ENCODE results near the gene ARMC7. TPM values are rescaled to one million over a fixed set of nuclear protein-coding genes. Genes with fewer than 3 reads are reported as not detected.
A peak's percentile ranks its signal among the peaks of the same experiment; 100 is the strongest.

ARMC7 gene
- total RNA-seq, 2 experiments from 2014 or later: 6.7 to 7.7 TPM

DNA sequence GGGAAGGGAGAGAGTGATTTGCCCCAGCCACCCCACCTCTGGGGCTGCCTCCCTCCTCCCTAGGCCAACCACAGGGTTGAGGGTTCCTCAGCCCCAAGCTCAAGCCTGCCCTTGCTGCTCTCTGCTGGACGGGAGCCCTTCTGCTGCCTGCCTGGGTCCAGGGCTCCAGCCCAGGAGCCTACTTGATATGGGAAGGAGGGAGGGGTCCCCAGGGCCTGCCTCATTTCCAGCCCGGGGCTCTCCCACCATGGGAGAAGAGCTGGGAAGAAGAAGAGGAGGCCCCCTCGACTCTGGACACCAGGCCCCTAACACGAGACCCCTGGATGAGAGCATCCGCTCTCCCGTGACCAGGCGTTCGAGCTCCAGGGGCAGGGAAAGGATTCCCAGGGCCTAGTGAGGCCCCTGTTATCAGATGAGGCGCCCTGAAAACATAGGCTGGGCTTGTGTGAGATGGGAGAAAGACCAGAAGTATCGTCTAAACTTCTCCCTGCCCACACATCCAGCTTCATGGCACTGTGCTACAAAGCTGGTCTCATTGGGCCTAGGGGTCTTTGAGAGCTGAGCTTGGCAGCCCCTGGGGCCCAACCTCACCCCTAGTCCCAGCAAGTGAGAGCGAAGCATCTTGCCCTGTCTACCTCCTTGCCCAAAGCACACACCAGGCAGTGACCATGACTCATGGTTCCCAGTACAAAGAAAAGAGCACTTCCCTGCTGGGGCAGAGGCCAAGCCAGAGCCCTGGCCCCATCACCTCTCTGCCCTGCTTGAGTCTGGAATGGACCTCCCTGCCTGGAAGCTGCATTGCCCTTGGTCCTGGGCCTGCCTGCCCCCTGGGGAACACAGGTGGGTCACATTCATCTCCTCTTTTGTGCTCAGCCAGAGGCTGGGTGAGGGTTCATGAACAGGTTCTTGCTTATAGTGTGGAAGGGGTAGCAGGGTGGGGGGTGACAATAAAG, 21.0 kb upstream of the ARMC7 start:
- intact Hi-C loops (cut with DNase I, micrococcal nuclease): loop anchor here in 1 of 2 experiments (1.0 kb wide), 1 partner anchor 21 kb away; the partner anchor contains the start of gene ARMC7
- Mint-ChIP-seq H3K27me3 (no peaks in the 10 kb centered on the region), H3K36me3 (ENCODE audit: low read depth) (no peaks in the 10 kb centered on the region), H3K27ac (peak overlapping the region; percentile 30), H3K9me3 (ENCODE audit: low read depth) (no peaks in the 10 kb centered on the region), H3K4me3 (peak overlapping the region; percentile 71), H3K4me1 (peaks cover 49% of the 10 kb centered on the region)
- DNase-seq: peak; percentile 39
- ATAC-seq: peak; percentile 65
- CTCF ChIA-PET: interaction anchor here (0.6 to 2.2 kb wide), 8 partner anchors 16 to 127 kb away, joined by 3 to 7 read pairs (median 3); partner anchors contain the start of gene ARMC7
- POLR2A ChIA-PET: interaction anchor here (0.8 kb wide), 1 partner anchor 13 kb away, joined by 6 read pairs; no protein-coding TSS in a partner anchor

DNA sequence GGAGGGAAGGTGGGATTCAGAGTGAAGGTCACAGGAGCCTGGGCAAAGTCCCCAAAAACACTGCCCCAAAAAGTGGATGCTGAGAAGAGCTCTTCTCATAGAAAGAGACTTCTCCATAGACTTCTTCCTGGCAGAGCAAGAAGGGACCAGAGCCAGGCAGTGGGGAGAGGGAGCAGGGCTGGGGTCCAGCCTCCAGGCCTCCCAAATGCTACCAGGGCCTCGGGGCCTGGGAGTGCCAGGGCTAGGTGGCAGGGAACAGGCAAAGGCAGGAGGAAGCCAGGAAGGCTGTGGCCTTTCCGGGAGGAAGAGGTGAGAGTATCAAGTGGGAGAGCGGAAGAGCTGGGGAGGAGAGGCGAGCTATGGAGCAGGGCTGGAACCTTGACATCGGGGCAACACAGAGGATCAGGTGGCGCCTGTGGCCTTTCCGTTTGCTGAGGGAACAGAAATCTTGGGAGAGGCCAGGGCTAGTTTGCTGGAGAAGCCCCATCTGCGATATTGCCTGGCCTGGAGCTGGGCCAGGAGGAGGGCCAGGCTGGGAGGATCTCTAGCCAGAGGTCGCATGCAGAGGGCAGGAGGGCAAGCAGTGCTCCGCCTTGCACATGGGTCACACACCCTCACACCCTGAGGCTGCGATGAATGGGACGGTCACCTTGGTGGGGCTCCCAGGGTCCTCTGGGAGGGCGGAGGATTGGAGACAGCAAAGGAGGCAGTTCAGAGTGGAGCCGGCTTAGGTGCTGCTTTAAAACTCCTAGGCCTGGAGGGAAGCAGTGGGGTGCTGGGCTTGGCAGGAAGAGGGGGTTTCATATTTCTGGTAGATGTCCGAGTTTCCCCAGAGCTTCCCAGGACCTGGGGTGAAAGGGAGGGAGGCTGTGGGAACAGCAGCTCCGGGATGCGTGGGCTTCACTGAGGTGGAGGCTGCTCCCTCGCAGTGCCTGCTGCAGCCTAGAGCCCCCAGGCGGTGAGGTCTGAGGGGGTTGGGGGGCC, 18.6 kb upstream of the ARMC7 start:
- Mint-ChIP-seq H3K4me1 (peaks cover 41% of the 10 kb centered on the region), H3K27me3 (no peaks in the 10 kb centered on the region), H3K4me3 (no peak overlapping the region), H3K9me3 (ENCODE audit: low read depth) (no peaks in the 10 kb centered on the region), H3K27ac (no peak overlapping the region), H3K36me3 (ENCODE audit: low read depth) (no peaks in the 10 kb centered on the region)
- POLR2A ChIA-PET: interaction anchor here (0.6 kb wide), 3 partner anchors 9 to 30 kb away, joined by 3 read pairs; no protein-coding TSS in a partner anchor
- intact Hi-C loops (cut with DNase I, micrococcal nuclease): no loop called here
- CTCF ChIA-PET: interaction anchor here (0.6 to 1.1 kb wide), 4 partner anchors 10 to 342 kb away, joined by 3 to 6 read pairs (median 3); no protein-coding TSS in a partner anchor
- no peak for ATAC-seq
- DNase-seq: no peak

DNA sequence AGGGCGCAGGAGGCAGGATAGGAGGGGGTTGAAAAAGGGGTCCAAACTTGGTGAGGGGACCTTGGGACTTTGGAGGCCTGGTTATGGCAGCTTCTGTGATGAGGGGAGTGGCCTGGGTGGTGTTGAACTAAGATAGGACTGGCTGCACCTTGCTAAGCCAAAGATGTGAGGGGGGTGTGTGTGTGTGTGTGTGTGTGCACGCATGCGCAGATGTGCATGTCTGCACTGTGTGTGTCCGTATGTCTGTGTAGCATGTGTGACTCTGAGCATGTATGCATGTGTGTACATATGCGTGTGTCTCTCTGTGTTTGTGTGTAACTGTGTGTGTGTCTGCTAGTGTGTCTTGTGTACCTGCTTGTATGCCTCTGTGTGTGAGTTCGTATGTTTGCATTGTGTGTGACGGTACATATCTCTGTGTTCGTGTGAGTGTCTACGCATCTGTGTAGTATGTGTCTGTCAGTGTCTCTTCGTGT, 17.9 kb upstream of the ARMC7 start:
- Mint-ChIP-seq H3K9me3 (ENCODE audit: low read depth) (no peaks in the 10 kb centered on the region), H3K27ac (no peak overlapping the region)
- POLR2A ChIA-PET: interaction anchor here (0.6 kb wide), 1 partner anchor 10 kb away, joined by 3 read pairs; no protein-coding TSS in a partner anchor

DNA sequence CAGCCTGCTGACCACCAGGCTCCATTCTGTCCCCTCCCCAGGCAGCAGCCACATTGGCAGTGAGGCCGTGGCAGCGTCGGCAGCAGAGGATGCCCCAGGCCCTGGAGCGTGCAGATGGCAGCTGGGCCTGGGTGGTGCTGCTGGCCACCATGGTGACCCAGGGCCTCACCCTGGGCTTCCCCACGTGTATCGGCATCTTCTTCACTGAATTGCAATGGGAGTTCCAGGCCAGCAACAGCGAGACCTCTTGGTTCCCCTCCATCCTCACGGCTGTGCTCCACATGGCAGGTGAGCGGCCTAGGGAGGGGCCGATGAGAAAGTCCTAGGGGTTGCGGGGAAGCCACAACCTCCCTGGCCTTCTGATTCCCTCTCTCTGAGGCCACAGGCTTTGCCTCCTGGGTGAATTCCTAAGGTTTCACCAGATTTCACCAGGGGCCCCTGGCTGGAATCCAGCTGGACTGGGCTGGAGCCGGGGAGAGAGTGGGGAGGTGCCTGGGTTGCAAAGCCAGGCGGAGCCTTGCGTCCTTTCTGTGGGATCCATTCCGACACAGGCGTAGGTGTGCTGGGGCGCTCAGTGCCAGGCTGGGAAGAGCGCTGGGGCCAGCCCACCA, 16.1 kb upstream of the ARMC7 start:
- Mint-ChIP-seq H3K27ac (no peak overlapping the region), H3K4me3 (no peak overlapping the region), H3K27me3 (no peaks in the 10 kb centered on the region), H3K36me3 (ENCODE audit: low read depth) (no peaks in the 10 kb centered on the region), H3K4me1 (peaks cover 25% of the 10 kb centered on the region), H3K9me3 (ENCODE audit: low read depth) (no peaks in the 10 kb centered on the region)
- CTCF ChIA-PET: no interaction called here
- ATAC-seq (no peak), DNase-seq (no peak)
- intact Hi-C loops (cut with DNase I, micrococcal nuclease): no loop called here
- POLR2A ChIA-PET: no interaction called here

More for the DNA sequence above, 17.9 kb upstream of the ARMC7 start:
- Mint-ChIP-seq H3K36me3 (ENCODE audit: low read depth) (no peaks in the 10 kb centered on the region), H3K4me1 (peaks cover 36% of the 10 kb centered on the region), H3K4me3 (no peak overlapping the region), H3K27me3 (no peaks in the 10 kb centered on the region)
- CTCF ChIA-PET: interaction anchor here (0.6 to 1.1 kb wide), 3 partner anchors 22 to 343 kb away, joined by 3 to 4 read pairs (median 3); no protein-coding TSS in a partner anchor
- intact Hi-C loops (cut with DNase I, micrococcal nuclease): no loop called here
- no peak for DNase-seq
- no peak for ATAC-seq

DNA sequence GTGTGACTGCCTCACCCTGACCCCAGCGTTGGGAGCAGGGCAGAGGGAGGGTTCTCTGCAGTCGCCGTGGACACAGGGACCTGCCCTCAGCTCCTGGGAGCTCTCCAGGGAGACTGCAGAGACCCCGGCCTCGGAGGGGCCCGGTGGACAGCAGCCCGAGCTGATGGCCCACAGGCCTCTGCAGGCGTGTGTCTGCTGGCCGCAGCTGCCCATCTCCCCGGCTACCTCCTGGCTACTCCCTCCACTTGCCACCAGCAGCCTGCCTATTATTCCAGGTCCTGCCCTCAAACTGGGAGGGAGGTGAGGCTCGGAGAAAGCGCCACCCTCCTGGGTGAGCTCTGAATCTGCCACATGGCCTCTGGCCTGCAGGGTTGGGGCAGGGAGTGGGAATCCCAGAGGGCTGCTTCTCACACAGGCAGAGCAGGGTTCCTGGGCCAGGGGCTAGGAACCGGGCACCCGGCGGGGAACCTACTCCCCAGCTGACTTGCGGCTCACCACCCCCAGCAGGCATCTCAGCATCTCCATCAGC, 14.8 kb upstream of the ARMC7 start:
- H3K4me3 Mint-ChIP-seq: no peak overlapping the region
- no peaks in the 10 kb centered on the region for H3K9me3 Mint-ChIP-seq (ENCODE audit: low read depth)
- POLR2A ChIA-PET: no interaction called here

DNA sequence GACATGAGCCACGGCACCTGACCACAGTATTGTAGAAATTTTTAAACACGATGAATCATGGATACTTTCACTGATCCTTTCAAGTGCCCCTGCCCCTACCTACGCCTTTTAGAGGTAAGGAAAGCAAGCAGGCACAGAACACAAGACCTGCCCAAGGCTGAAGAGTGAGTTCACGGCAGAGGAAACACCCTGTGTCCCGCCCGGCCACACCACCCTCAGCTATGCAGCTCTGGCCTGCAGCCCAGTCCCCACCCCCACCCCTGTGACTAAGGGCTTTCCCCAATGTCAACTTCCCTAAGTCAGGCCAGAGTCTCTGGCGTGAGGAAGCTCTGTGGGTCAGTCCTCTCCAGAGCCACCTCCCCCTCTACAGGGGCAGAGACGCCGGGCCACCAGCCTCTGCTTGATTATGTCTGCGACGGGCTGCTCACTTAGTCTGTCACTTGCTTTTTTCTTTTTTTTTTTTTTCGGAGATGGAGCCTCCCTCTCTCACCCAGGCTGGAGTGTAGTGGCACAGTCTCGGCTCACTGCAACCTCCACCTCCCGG, 13.6 kb upstream of the ARMC7 start:
- DNase-seq (no peak), ATAC-seq (no peak)
- Mint-ChIP-seq H3K27ac (no peak overlapping the region), H3K4me1 (peaks cover 8% of the 10 kb centered on the region), H3K36me3 (ENCODE audit: low read depth) (no peaks in the 10 kb centered on the region), H3K27me3 (no peaks in the 10 kb centered on the region), H3K9me3 (ENCODE audit: low read depth) (no peaks in the 10 kb centered on the region), H3K4me3 (no peak overlapping the region)
- intact Hi-C loops (cut with DNase I, micrococcal nuclease): no loop called here
- CTCF ChIA-PET: no interaction called here
- POLR2A ChIA-PET: no interaction called here

More for the DNA sequence above, 14.8 kb upstream of the ARMC7 start:
- H3K4me1 Mint-ChIP-seq: peaks cover 13% of the 10 kb centered on the region
- no peak for DNase-seq
- no peak for ATAC-seq
- CTCF ChIA-PET: interaction anchor here (0.7 to 1.0 kb wide), 2 partner anchors 11 to 19 kb away, joined by 3 to 6 read pairs; no protein-coding TSS in a partner anchor
- intact Hi-C loops (cut with DNase I, micrococcal nuclease): no loop called here
- H3K27me3 Mint-ChIP-seq: no peaks in the 10 kb centered on the region
- no peaks in the 10 kb centered on the region for H3K36me3 Mint-ChIP-seq (ENCODE audit: low read depth)
- H3K27ac Mint-ChIP-seq: no peak overlapping the region

DNA sequence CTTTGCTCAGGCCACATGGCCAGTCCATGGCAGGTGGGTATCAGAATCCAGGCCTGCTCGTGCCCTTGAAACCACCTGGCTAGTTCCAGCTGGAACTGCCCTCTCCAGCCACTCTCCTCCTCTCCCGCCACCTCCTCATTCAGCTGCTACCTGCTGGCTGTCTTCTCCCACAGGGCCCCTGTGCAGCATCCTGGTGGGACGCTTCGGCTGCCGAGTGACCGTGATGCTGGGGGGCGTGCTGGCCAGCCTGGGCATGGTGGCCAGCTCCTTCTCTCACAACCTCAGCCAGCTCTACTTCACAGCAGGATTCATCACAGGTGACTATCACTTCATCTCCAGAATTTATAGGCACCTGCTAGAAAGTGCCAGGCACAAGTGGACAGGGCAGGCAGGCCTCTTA, 11.9 kb upstream of the ARMC7 start:
- no peaks in the 10 kb centered on the region for H3K36me3 Mint-ChIP-seq (ENCODE audit: low read depth)
- ChIA-PET POLR2A (no interaction called here), CTCF (interaction anchor here (0.9 to 1.4 kb wide), 2 partner anchors 8 to 16 kb away, joined by 3 to 6 read pairs; no protein-coding TSS in a partner anchor)
- no peaks in the 10 kb centered on the region for H3K9me3 Mint-ChIP-seq (ENCODE audit: low read depth)
- H3K4me3 Mint-ChIP-seq: no peak overlapping the region
- DNase-seq: no peak
- no peak overlapping the region for H3K27ac Mint-ChIP-seq
- intact Hi-C loops (cut with DNase I, micrococcal nuclease): no loop called here
- no peak for ATAC-seq
- H3K27me3 Mint-ChIP-seq: no peaks in the 10 kb centered on the region
- peaks cover 3% of the 10 kb centered on the region for H3K4me1 Mint-ChIP-seq

DNA sequence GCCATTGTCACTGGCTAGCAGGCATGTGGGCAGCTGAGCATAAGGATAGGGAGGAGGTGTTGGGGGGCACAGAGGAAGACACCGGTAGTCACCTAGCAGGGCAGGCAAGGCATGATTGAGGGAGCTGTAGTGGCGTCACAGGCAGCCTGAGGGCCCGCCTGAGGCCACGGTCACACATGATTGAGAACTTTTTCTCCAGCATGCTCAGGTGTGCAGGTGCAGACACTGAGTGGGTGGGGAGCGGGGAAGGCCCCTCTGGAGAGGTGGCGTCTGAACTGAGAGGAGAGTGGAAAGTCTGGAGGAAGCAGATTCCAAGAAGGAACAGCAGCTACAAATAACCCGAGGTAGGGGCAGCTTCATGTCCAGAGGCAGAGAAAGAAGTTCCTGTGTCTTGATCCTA, 10.9 kb upstream of the ARMC7 start:
- DNase-seq (no peak), ATAC-seq (no peak)
- Mint-ChIP-seq H3K9me3 (ENCODE audit: low read depth) (no peaks in the 10 kb centered on the region), H3K36me3 (ENCODE audit: low read depth) (no peaks in the 10 kb centered on the region), H3K4me3 (no peak overlapping the region), H3K27me3 (no peaks in the 10 kb centered on the region), H3K4me1 (peaks cover 3% of the 10 kb centered on the region), H3K27ac (no peak overlapping the region)
- ChIA-PET POLR2A (interaction anchor here (1.1 kb wide), 1 partner anchor 11 kb away, joined by 4 read pairs; no protein-coding TSS in a partner anchor), CTCF (interaction anchor here (1.4 kb wide), 1 partner anchor 15 kb away, joined by 6 read pairs; no protein-coding TSS in a partner anchor)
- intact Hi-C loops (cut with DNase I, micrococcal nuclease): no loop called here

DNA sequence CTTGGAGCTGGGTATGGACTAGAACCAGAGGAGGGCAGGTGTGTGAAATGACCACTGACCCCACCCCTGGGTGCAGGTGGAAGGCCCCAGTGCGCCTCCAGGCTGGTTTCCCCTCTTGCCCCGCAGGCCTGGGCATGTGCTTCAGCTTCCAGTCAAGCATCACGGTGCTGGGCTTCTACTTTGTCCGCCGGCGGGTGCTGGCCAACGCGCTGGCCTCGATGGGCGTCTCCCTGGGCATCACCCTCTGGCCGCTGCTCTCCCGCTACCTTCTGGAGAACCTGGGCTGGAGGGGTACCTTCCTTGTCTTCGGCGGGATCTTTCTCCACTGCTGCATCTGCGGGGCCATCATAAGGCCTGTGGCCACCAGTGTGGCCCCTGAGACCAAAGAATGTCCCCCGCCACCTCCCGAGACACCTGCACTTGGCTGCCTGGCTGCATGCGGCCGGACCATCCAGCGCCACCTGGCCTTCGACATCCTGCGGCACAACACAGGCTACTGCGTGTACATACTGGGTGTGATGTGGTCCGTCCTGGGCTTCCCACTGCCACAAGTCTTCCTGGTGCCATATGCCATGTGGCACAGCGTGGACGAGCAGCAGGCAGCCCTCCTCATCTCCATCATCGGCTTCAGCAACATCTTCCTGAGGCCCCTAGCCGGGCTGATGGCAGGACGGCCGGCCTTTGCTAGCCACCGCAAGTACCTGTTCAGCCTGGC, 9.7 kb upstream of the ARMC7 start:
- DNase-seq (no peak), ATAC-seq (no peak)
- Mint-ChIP-seq H3K9me3 (ENCODE audit: low read depth) (no peaks in the 10 kb centered on the region), H3K4me1 (peaks cover 3% of the 10 kb centered on the region), H3K4me3 (no peak overlapping the region), H3K27ac (no peak overlapping the region), H3K27me3 (no peaks in the 10 kb centered on the region), H3K36me3 (ENCODE audit: low read depth) (no peaks in the 10 kb centered on the region)
- POLR2A ChIA-PET: interaction anchor here (1.1 kb wide), 1 partner anchor 9 kb away, joined by 4 read pairs; no protein-coding TSS in a partner anchor
- intact Hi-C loops (cut with DNase I, micrococcal nuclease): no loop called here
- CTCF ChIA-PET: interaction anchor here (0.6 kb wide), 1 partner anchor 58 kb away, joined by 3 read pairs; no protein-coding TSS in a partner anchor

DNA sequence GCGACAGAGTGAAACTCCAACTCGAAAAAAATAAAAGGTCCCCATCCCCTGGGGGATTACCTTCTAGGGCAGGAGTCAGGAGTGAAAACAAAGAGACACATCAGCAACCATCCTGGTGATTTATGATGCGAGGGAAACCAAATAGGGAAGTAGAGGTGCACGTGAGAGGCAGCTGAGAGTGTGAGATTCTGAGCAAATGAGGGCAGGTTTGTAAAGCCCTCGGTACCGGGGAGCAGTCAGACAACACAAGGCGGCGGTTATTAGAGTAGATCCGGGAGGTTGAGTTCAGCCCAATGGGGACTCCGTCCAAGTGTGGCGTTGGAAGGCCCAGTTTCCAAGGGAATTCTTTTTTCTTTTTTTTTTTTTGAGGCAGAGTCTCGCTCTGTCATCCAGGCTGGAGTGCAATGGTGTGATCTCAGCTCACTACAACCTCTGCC, 7.4 kb upstream of the ARMC7 start:
- CTCF ChIA-PET: interaction anchor here (1.1 to 5.3 kb wide), 2 partner anchors 12 to 29 kb away, joined by 3 to 47 read pairs; no protein-coding TSS in a partner anchor
- intact Hi-C loops (cut with DNase I, micrococcal nuclease): no loop called here

More for the DNA sequence above, 7.4 kb upstream of the ARMC7 start:
- DNase-seq (no peak), ATAC-seq (no peak)
- Mint-ChIP-seq H3K27ac (no peak overlapping the region), H3K4me3 (no peak overlapping the region), H3K4me1 (no peaks in the 10 kb centered on the region), H3K9me3 (ENCODE audit: low read depth) (no peaks in the 10 kb centered on the region), H3K27me3 (no peaks in the 10 kb centered on the region), H3K36me3 (ENCODE audit: low read depth) (no peaks in the 10 kb centered on the region)
- POLR2A ChIA-PET: no interaction called here

Measured in activated CD4-positive, alpha-beta T cell treated with anti-CD3 and anti-CD28 coated beads for 36 hours (primary cell).